Measurements from ENCODE around the gene TMEM223. TPM values are rescaled to one million over a fixed set of nuclear protein-coding genes. Genes with fewer than 3 reads are reported as not detected.

TMEM223 gene
- total RNA-seq, 1 donor from 2014 or later = 92.5 TPM

GRCh38 chr11:62804310-62805075 lies 12.7 kb upstream of the TMEM223 start:
- H3K9me3 ChIP-seq = no peaks in the 10 kb centered on the region
- H3K4me3 ChIP-seq = peak overlapping the region; percentile 93 to 94
- no peak for DNase-seq (ENCODE audit: low spot score in 2 of 2)
- H3K27ac ChIP-seq = peak overlapping the region; percentile 78 to 97
- no peak for TF ChIP-seq CTCF (IDR thresholded peaks at IDR 0.05)
- peaks cover 4 to 14% of the 10 kb centered on the region in 2 donors for H3K4me1 ChIP-seq
- H3K27me3 ChIP-seq = no peaks in the 10 kb centered on the region
- H3K36me3 ChIP-seq = peaks cover 37 to 41% of the 10 kb centered on the region in 2 donors
- intact Hi-C loops (cut with DNase I) = loop anchor here (1.0 kb wide), 3 partner anchors 17 to 77 kb away; partner anchors contain the start of genes STX5, TEX54 and TMEM179B

GRCh38 chr11:62801071-62801470 lies 9.3 kb upstream of the TMEM223 start:
- TF ChIP-seq CTCF (IDR thresholded peaks at IDR 0.05) = no peak
- intact Hi-C loops (cut with DNase I) = no loop called here

GRCh38 chr11:62799486-62799885 lies 7.7 kb upstream of the TMEM223 start:
- H3K4me3 ChIP-seq = no peak overlapping the region
- H3K4me1 ChIP-seq = peaks cover 4 to 10% of the 10 kb centered on the region in 2 donors
- H3K27ac ChIP-seq = no peak overlapping the region
- H3K9me3 ChIP-seq = no peaks in the 10 kb centered on the region
- intact Hi-C loops (cut with DNase I) = no loop called here
- no peak for DNase-seq (ENCODE audit: low spot score in 2 of 2)
- H3K27me3 ChIP-seq = no peaks in the 10 kb centered on the region
- H3K36me3 ChIP-seq = peaks cover 86 to 91% of the 10 kb centered on the region in 2 donors
- TF ChIP-seq CTCF (IDR thresholded peaks at IDR 0.05) = no peak

More at GRCh38 chr11:62801071-62801470, 9.3 kb upstream of the TMEM223 start:
- Histone ChIP-seq H3K27me3 (no peaks in the 10 kb centered on the region), H3K4me1 (peaks cover 4 to 14% of the 10 kb centered on the region in 2 donors), H3K9me3 (no peaks in the 10 kb centered on the region), H3K27ac (no peak overlapping the region), H3K36me3 (peaks cover 71 to 76% of the 10 kb centered on the region in 2 donors), H3K4me3 (no peak overlapping the region)
- DNase-seq (ENCODE audit: low spot score in 2 of 2) = no peak

- intact Hi-C loops (cut with DNase I) = no loop called here
- Histone ChIP-seq H3K9me3 (no peaks in the 10 kb centered on the region), H3K27ac (no peak overlapping the region), H3K27me3 (no peaks in the 10 kb centered on the region), H3K36me3 (peaks cover 82 to 90% of the 10 kb centered on the region in 2 donors), H3K4me1 (peaks cover 4 to 6% of the 10 kb centered on the region in 2 donors), H3K4me3 (no peak overlapping the region)
- no peak for DNase-seq (ENCODE audit: low spot score in 2 of 2)
- no peak for TF ChIP-seq CTCF (IDR thresholded peaks at IDR 0.05)
These were observed 4.5 kb upstream of the TMEM223 start for GRCh38 chr11:62796281-62796680.

- TF ChIP-seq CTCF (IDR thresholded peaks at IDR 0.05) = no peak
- H3K36me3 ChIP-seq = peaks cover 65 to 76% of the 10 kb centered on the region in 2 donors
- no peak for DNase-seq (ENCODE audit: low spot score in 2 of 2)
- intact Hi-C loops (cut with DNase I) = no loop called here
- H3K27ac ChIP-seq = no peak overlapping the region
- H3K4me3 ChIP-seq = no peak overlapping the region
- no peaks in the 10 kb centered on the region for H3K27me3 ChIP-seq
- peaks cover 4 to 14% of the 10 kb centered on the region in 2 donors for H3K4me1 ChIP-seq
- H3K9me3 ChIP-seq = no peaks in the 10 kb centered on the region
These were observed 2.5 kb upstream of the TMEM223 start for GRCh38 chr11:62794201-62794775.

Measured in ascending aorta (tissue), 2 donors.